ENCODE data around the gene GDPGP1.
A peak's percentile ranks its signal among the peaks of the same experiment; 100 is the strongest.
"Not testable (repeated sequence)": the region's sequence is repeated elsewhere in the genome, so short reads cannot be mapped to it uniquely, and the experiment has no call there.

Gene GDPGP1

GRCh38 chr15:90234096-90234988 is at the start of gene GDPGP1:
Gene GDPGP1, plus strand, starts transcription at chr15:90234209. Its CDS starts 6,700 bp downstream, at chr15:90240909.
- no peak for DNase-seq

GRCh38 chr15:90184786-90185704 is 49.0 kb upstream of the GDPGP1 start:
- peak; percentile 32 for DNase-seq

- no peak for DNase-seq
Measured at GRCh38 chr15:90187257-90187868, 46.6 kb upstream of the GDPGP1 start.

GRCh38 chr15:90188065-90188464 is 45.9 kb upstream of the GDPGP1 start:
- not testable (repeated sequence) for DNase-seq

- DNase-seq, result no peak
Measured at GRCh38 chr15:90188914-90189748, 44.9 kb upstream of the GDPGP1 start.

GRCh38 chr15:90189781-90190467 is 44.1 kb upstream of the GDPGP1 start:
- DNase-seq, result no peak

GRCh38 chr15:90190606-90191343 is 43.2 kb upstream of the GDPGP1 start:
- no peak for DNase-seq

- DNase-seq, result no peak
Measured at GRCh38 chr15:90191344-90191687, 42.7 kb upstream of the GDPGP1 start.

GRCh38 chr15:90191794-90192509 is 42.1 kb upstream of the GDPGP1 start:
- peak; percentile 28 for DNase-seq

- DNase-seq, result no peak
Measured at GRCh38 chr15:90192961-90193786, 40.8 kb upstream of the GDPGP1 start.

- no peak for DNase-seq
Measured at GRCh38 chr15:90194655-90195054, 39.4 kb upstream of the GDPGP1 start.

GRCh38 chr15:90200534-90201129 is 33.4 kb upstream of the GDPGP1 start:
- no peak for DNase-seq

- DNase-seq, result peak; percentile 63
Measured at GRCh38 chr15:90201130-90201943, 32.7 kb upstream of the GDPGP1 start, which contains the start of gene SEMA4B. Gene SEMA4B, plus strand, starts transcription at chr15:90201330. Its CDS starts 249 bp downstream, at chr15:90201579.

GRCh38 chr15:90201944-90202375 is 32.0 kb upstream of the GDPGP1 start:
- DNase-seq, result no peak

- no peak for DNase-seq
Measured at GRCh38 chr15:90202929-90203328, 31.1 kb upstream of the GDPGP1 start.

- no peak for DNase-seq
Measured at GRCh38 chr15:90203473-90203872, 30.5 kb upstream of the GDPGP1 start.

- DNase-seq, result no peak
Measured at GRCh38 chr15:90203922-90204321, 30.1 kb upstream of the GDPGP1 start.
